ENCODE measurements around the gene METTL9.

DNA sequence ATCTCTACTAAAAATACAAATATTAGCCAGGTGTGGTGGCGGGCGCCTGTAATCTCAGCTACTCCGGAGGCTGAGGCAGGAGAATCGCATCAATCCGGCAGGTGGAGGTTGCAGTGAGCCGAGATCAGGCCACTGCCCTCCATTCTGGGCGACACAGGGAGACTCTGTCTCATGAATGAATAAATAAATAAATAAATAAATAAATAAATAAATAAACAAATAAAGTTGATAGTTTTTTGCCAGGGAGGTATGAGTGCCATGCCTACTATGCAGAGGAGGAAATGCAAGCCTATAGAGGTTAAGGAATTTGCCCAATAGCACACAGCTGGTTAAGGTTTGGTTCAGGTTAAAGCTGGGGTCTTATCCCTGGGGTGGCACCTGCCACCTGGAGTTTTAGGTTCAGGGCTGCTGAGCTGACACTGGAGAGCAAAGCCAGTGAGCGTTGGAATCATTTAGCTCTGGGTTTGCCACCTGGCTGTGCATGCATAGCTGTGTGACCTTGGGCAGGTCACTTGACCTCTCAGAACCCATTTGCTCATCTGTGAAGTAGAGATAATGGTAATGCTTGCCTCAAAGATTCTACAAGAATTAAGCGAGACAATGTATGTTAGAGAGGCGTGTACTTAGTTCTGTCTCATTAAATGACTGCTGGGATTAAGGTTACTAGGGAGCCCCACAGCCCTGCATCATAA lies 65.6 kb downstream of the METTL9 start:
- TF ChIP-seq, protein P1, sequence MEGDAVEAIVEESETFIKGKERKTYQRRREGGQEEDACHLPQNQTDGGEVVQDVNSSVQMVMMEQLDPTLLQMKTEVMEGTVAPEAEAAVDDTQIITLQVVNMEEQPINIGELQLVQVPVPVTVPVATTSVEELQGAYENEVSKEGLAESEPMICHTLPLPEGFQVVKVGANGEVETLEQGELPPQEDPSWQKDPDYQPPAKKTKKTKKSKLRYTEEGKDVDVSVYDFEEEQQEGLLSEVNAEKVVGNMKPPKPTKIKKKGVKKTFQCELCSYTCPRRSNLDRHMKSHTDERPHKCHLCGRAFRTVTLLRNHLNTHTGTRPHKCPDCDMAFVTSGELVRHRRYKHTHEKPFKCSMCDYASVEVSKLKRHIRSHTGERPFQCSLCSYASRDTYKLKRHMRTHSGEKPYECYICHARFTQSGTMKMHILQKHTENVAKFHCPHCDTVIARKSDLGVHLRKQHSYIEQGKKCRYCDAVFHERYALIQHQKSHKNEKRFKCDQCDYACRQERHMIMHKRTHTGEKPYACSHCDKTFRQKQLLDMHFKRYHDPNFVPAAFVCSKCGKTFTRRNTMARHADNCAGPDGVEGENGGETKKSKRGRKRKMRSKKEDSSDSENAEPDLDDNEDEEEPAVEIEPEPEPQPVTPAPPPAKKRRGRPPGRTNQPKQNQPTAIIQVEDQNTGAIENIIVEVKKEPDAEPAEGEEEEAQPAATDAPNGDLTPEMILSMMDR (IDR thresholded peaks at IDR 0.05), result no peak
- no peak for TF ChIP-seq POLR2AphosphoS5 (IDR thresholded peaks at IDR 0.05)

Data from stomach (tissue), 4 donors.